Activated T-cell treated with anti-CD3 and anti-CD28 coated beads for 1 hour (primary cell): Measurements from ENCODE around the gene HPCAL4.

ENCODE experiments used
- DNase-seq: peaks from one replicate; pipeline ENCODE4 v3.0.0-alpha.2; 2020; ENCODE audit warnings: low read depth

Gene HPCAL4

DNA sequence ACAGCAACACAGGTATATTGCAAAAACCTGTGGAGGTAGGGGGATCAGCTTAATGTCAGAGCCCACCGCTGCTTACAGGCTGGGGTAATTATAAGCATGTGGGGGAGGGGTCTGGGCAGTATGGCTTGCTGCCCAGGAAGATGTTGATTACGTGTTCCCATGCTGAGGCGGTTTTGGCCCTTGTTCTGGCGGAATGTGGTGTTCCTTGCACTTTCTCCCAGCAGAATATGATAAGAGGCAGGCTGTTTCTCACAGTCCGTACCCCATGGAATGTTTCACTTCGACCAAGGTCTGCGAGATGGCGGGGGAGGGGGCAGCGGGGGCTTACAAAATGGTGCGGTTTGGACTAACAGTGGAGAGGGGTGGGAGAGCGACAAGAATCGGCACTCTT is 9.8 kb upstream of the HPCAL4 start:
- DNase-seq = no peak

DNA sequence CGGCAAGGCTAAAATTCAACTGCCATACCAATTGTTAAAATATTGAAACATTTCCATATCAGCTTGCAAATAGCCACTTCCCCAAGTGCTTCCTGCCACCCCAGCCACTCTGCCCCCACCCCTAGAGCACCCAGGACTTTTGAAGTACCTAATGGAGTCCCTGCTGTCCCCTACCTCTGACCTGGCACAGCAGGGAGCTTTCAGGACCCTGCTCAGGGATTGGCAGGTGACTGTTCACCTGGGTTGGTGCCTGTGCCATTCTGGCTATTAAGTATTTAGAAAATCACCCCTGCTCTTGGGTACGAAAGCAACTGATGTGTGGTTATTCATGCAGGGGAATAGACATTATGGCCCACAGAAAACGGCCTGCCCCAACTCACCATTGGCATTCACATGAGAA is 9.1 kb upstream of the HPCAL4 start:
- no peak for DNase-seq

GRCh38 chr1:39699419-39699818 is 8.2 kb upstream of the HPCAL4 start:
- no peak for DNase-seq

- DNase-seq = no peak
These were observed 7.3 kb upstream of the HPCAL4 start for GRCh38 chr1:39698568-39698967.

- no peak for DNase-seq
These were observed 5.2 kb upstream of the HPCAL4 start for GRCh38 chr1:39696448-39696847.

GRCh38 chr1:39695016-39695415 is 3.8 kb upstream of the HPCAL4 start:
- no peak for DNase-seq

- DNase-seq = no peak
These were observed 2.8 kb upstream of the HPCAL4 start for GRCh38 chr1:39694026-39694425.

- no peak for DNase-seq
These were observed 1.2 kb upstream of the HPCAL4 start for GRCh38 chr1:39692152-39693074.

DNA sequence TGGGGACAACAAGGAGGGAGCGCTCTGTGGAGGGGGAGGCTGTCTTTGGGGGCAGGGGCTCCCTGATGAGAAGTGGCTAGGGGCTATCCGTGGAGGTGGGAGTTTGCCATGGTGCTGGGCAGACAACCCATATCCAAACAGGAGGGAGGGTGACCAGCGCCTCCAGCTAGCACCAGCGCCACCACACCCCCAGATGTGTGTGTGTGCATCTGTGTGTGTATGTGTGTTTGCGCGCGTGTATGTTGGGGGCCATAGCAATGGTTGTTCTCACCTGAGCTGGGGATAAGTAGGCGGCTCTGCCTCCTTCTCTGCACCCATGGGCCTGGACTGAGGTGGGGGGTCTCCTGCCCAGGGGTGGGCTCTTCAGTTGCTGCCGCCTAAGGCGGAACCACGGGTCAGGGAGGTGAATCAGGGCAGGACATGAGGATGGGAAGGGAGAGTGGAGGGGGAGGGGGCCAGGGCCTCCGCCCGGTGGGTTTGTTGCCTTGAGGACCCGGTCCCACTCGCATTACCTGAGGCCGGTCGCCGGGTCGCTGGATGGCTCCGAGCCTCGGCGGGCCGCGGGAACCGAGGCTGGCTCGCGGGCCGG is 345 bp downstream of the HPCAL4 start:
- no peak for DNase-seq

DNA sequence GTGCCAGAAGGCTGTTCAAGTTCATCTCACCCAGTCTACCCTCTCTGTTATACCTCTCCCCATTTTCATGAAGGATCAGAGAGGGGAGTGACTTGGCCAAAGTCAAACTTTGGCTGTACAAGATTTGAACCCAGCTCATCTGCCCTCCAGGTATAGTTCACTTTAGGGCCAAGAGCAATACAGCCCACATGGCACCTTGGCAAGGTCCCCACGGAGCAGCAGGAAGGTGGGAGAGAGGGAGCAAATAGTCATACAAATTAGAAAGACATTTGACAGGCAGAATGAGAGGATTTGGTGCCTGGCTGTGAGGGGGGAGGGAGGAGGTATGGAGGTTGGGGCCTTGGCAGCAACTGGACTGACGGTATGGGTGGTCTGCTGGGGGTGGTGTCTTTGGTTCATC is 1.0 kb downstream of the HPCAL4 start:
- DNase-seq = no peak

DNA sequence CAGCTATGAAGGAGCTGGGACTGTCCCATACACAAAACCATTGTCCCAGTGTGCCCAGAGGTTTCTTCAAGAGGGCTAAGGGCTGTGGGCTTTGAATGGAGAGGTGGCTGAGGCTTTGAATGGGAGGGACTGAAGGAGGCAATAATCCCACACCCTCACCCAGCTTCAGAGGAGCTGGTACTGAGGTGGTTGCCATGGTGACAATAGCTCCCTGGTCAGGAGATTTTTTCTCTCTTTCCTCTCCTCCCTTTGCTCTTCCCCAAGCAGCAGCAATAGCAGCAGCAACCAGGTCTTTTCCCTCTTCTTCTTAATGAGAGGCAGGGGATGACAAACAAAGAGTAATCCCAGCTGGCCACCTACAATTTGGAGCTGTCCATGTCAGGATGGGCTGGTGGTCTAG is 1.6 kb downstream of the HPCAL4 start:
- DNase-seq = no peak

- no peak for DNase-seq
These were observed 2.0 kb downstream of the HPCAL4 start for GRCh38 chr1:39689214-39689613.

- no peak for DNase-seq
These were observed 2.5 kb downstream of the HPCAL4 start for GRCh38 chr1:39688706-39689105.

DNA sequence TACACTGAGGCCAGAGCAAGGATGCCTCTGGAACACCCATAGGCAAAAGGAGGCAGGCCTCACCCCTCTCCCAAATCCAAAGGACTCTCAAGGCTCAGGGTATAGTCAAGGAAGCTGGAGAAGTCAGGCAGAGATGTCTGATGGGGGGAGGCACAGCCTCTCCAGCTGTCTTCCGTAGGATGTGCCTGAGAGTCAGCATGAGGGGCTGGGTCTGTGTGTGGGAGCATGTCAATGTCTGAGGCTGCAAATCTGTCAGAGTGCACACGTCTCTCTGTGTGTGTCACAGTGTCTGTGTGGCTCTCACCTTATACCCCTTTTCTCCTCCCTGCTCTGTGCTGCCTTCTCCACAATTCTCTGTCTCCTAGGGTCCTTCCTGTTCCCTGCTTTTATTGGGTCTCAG is 4.0 kb downstream of the HPCAL4 start:
- no peak for DNase-seq

DNA sequence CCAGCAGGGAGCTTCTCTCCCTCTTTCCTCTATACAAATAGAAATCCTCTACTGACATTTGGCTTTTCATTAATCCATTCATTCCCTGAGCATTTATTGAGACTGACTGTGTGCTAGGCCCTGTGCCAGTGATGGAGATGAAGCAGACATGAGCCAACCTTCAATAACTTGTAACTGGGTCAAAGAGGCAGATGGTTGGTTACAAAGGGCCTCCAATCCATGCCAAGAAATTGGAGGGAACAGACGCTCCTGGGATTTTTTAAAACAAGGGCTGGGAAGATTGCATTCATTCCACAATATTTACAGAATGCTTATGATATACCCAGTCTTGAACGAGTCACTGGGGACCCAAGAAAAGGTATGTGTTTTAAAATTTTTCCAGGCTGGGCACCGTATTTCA is 6.2 kb downstream of the HPCAL4 start:
- DNase-seq = no peak

DNA sequence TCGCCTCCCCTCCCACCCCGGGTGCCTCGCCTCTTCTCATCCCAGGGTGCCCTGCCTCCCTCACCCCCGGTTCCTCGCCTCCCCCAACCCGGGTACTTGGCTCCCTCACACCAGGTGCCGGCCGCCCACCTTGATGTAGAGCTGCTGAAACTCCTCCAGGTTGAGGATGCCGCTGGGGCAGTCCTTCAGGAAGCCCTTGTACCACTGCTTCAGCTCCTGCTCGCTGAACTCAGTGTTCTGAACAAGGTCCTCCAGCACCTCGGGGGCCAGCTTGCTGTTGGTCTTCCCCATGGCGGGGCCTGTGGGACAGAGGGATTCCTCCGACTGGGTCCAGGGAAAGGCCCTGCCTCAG is 6.9 kb downstream of the HPCAL4 start:
- no peak for DNase-seq

DNA sequence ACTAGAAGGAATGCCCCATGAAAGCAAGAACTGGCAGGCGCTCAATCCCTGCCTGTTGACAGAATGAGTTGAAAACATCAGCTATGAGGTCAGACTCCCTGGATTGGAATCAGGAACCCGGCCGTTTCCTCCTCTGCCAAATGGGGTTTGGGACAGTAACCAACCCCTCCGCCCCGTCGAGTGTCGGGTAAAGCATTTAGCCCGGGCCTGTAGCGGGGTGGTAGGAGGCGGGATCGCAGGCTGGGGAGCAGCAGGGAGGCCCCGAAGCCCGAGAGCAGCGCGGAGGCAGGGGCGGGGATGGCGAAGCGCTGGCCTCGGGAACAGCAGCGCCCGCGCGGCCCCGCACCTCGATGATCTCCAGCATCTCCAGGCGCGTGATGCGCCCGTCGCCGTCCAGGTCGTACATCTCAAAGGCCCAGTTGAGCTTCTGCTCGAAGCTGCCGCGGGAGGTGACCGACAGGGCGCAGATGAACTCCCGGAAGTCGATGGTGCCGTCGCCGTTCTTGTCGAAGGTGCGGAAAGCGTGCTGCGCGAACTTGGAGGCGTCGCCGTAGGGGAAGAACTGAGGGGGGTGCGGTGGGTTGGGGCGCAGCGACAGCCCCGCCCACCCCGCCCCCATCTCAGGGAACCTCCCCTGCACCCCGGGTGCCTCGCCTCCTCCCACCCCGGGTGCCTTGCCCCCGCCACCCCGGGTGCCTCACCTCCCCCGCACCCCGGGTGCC is 7.5 kb downstream of the HPCAL4 start:
- DNase-seq = peak; percentile 36

DNA sequence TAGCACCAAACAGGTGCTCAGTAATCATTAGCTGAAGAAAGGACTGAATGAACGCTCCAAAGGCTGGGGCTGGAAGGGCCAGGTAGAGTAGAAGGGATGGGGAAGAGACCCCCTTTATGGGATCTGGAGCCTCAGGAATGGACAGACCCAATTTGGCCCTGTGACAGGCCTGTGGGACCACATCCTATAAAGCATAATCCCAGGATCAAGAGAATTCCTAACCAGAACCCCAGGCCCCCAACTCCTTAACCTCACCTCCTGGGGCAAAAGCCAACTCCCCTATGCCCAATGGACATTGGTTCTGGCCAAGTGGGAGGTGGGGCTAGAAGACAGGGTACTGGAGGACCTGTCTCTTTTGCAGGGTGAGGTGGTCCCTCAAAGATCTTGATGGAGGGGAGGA is 9.2 kb downstream of the HPCAL4 start:
- DNase-seq = no peak

DNA sequence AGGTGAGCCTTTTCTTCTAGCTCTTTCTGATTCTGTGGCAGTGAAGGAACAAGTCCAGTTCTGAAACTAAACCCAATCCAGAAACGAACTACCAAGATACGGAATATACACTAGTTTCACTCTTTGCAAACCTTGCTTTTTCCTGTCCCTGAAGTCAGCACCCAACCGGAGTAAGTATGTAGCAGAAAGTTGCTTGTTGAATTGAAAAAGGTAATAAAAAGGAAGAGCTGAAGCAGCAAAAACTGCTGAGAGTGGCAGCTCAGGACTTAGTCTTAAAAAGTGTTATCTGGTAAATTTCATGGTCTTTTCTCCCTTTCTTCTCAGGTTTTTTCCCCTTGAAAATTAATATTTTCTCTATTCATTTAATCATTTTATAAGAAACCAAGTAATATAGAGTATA is 9.9 kb downstream of the HPCAL4 start:
- DNase-seq = no peak

DNA sequence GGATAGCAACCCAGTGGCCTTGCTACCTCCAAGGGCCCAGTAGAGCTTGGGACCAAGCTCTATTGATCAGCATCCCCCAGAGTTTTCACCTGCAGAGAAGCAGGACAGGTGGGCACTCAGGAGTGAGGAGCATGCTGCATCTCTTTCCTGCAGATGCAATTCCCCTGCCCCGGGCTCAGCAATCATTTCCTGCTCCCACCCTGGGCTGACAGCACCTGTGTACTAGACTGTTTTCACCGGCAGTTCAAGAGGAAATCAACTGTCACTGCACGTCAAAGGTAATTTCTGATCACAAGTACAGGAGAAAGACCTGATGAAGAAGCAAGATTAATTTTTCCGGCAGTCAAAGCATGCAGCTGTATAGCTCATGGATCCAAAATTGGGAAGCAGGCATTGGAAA is 10.5 kb downstream of the HPCAL4 start:
- no peak for DNase-seq

DNA sequence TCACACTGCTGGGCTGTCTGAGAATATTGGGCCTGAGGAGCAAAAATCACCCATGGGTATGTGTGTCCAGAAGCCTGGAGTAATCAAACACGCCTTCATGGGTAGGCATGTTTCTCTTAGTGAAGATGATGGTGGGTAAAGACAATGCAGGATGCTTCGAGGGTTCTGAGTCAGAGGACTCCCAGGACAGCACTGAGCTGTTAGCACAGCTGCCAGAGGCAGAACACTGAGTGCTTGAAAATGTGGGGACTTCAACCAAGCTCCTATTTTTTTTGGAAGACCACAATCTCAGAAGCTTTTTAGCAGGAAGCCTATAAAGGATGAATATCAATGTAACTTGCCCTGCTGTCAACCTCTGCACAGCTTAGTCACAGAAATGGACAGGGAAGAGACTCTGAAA is 11.4 kb downstream of the HPCAL4 start:
- DNase-seq = no peak

DNA sequence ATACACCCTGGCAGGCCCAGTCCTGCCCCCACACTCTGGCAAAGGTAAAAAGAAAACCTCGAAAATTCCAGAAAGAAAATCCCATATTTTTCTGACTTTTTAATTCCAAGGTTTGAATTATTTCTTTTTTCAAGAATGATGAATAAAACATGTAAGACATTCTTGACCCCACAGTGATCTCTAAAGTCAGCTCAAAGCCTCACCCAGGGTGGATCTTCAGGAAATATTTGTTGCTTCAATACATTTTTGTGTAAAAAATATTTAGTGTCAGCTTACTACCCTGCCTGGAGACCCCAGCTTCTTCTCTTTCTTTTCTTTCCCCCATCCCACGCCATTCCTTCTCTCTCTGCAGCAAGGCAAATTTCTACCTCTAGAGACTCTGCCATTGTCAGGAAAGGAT is 12.3 kb downstream of the HPCAL4 start:
- no peak for DNase-seq

- DNase-seq = no peak
These were observed 13.6 kb downstream of the HPCAL4 start for GRCh38 chr1:39677645-39678044.
